ENCODE data around the gene CT47A1.
"Not testable (repeated sequence)": the region's sequence is repeated elsewhere in the genome, so short reads cannot be mapped to it uniquely, and the experiment has no call there.

CT47A1 gene

GRCh38 chrX:120985660-120986059, at the start of gene CT47A1:
Gene CT47A1 (minus strand): TSS chrX:120985760. CDS start chrX:120985529, 231 bp downstream.
- not testable (repeated sequence) for DNase-seq (ENCODE audit: low read depth)

GRCh38 chrX:121032531-121032930, 47.0 kb upstream of the CT47A1 start:
- DNase-seq (ENCODE audit: low read depth), result no peak

GRCh38 chrX:121030083-121030482, 44.5 kb upstream of the CT47A1 start:
- no peak for DNase-seq (ENCODE audit: low read depth)

GRCh38 chrX:121028419-121028818, 42.9 kb upstream of the CT47A1 start:
- DNase-seq (ENCODE audit: low read depth), result no peak

GRCh38 chrX:121014826-121015225, 29.3 kb upstream of the CT47A1 start:
- no peak for DNase-seq (ENCODE audit: low read depth)

- no peak for DNase-seq (ENCODE audit: low read depth)
These were observed 28.4 kb upstream of the CT47A1 start for GRCh38 chrX:121013897-121014455.

- no peak for DNase-seq (ENCODE audit: low read depth)
These were observed 25.7 kb upstream of the CT47A1 start for GRCh38 chrX:121011254-121011653.

- DNase-seq (ENCODE audit: low read depth), result no peak
These were observed 24.7 kb upstream of the CT47A1 start for GRCh38 chrX:121010218-121010617.

- DNase-seq (ENCODE audit: low read depth), result no peak
These were observed 24.2 kb upstream of the CT47A1 start for GRCh38 chrX:121009764-121010163.

GRCh38 chrX:121008920-121009319, 23.4 kb upstream of the CT47A1 start:
- DNase-seq (ENCODE audit: low read depth), result no peak

GRCh38 chrX:121000589-121000988, 15.0 kb upstream of the CT47A1 start:
- DNase-seq (ENCODE audit: low read depth), result no peak

GRCh38 chrX:120999413-120999812, 13.9 kb upstream of the CT47A1 start:
- no peak for DNase-seq (ENCODE audit: low read depth)

GRCh38 chrX:120956500-120956899, 29.1 kb downstream of the CT47A1 start, which contains the start of gene CT47A7:
Gene CT47A7 (minus strand): TSS chrX:120956600. CDS start chrX:120956345, 255 bp downstream.
- DNase-seq (ENCODE audit: low read depth), result not testable (repeated sequence)
